GM19239 (cell line): ENCODE results near the gene SRD5A2.

Source experiments
- DNase-seq: peaks from one replicate; pipeline ENCODE4 v3.0.0; 2011; ENCODE audit warnings: low spot score; ENCODE audit not compliant: insufficient read length
- FAIRE-seq: peaks from 2 replicates; lab custom pipeline; 2011; peaks lifted over from hg19 to GRCh38; lab: Jason Lieb, UNC

SRD5A2 gene

GRCh38 chr2:31476511-31477180, 104.1 kb downstream of the SRD5A2 start:
- FAIRE-seq: no peak
- DNase-seq: no peak

- FAIRE-seq (no peak), DNase-seq (no peak)
These were observed 105.0 kb downstream of the SRD5A2 start for GRCh38 chr2:31475692-31476091.

- no peak for FAIRE-seq
These were observed 106.4 kb downstream of the SRD5A2 start for GRCh38 chr2:31474296-31474695.

More at GRCh38 chr2:31474296-31474695, 106.4 kb downstream of the SRD5A2 start:
- DNase-seq: no peak
